Liver (tissue), 3 donors: Measurements from ENCODE around the gene BTBD9.
A peak's percentile ranks its signal among the peaks of the same experiment; 100 is the strongest.

Source experiments
- ATF3 ChIP-seq: IDR thresholded peaks from 2 replicates; pipeline ENCODE4 v1.6.1; 2016; ENCODE audit warnings: antibody characterized with exemption
- CTCF ChIP-seq: fragments of 150-350 bp; IDR thresholded peaks from 2 replicates; pipeline ENCODE4 v1.5.1; 2017; ENCODE audit warnings: improper control_type of control experiment, low read depth, low read length; ENCODE audit not compliant: missing input control
- JUND ChIP-seq, 2 donors: IDR thresholded peaks; 2 replicates each; pipeline ENCODE4 v1.6.1; 2016; ENCODE audit warnings: antibody characterized with exemption in 2 of 2
- MAX ChIP-seq: IDR thresholded peaks from 2 replicates; pipeline ENCODE4 v1.6.1; 2016; ENCODE audit warnings: antibody characterized with exemption
- RAD21 ChIP-seq, 2 donors: IDR thresholded peaks; 2 replicates each; pipeline ENCODE4 v1.6.1; 2016; ENCODE audit warnings: antibody characterized with exemption in 2 of 2, mild to moderate bottlenecking in 2 of 2
- RXRA ChIP-seq, 2 donors: IDR thresholded peaks; 2 replicates each; pipeline ENCODE4 v1.6.1; 2017 to 2018; ENCODE audit warnings: antibody characterized with exemption in 2 of 2, mild to moderate bottlenecking in 1 of 2
- donor health status: healthy.
- donor health status: healthy.

- TF ChIP-seq ATF3 (no peak), CTCF (no peak), RXRA (IDR thresholded peaks at IDR 0.05) (peak in 1 of 2 donors; percentile 11), JUND (IDR thresholded peaks at IDR 0.05) (peak in 1 of 2 donors; percentile 14), RAD21 (IDR thresholded peaks at IDR 0.05) (no peak), MAX (no peak)
Measured at GRCh38 chr6:38262026-38262425, 377.7 kb downstream of the BTBD9 start.
